Activated T-cell treated with anti-CD3 and anti-CD28 coated beads, Interleukin-2, amount 50 U/mL, for 1 hour (primary cell): ENCODE data around the gene B9D1.

Experiments
- DNase-seq: peaks from one replicate; pipeline ENCODE4 v3.0.0-alpha.2; 2020

The B9D1 gene

DNA sequence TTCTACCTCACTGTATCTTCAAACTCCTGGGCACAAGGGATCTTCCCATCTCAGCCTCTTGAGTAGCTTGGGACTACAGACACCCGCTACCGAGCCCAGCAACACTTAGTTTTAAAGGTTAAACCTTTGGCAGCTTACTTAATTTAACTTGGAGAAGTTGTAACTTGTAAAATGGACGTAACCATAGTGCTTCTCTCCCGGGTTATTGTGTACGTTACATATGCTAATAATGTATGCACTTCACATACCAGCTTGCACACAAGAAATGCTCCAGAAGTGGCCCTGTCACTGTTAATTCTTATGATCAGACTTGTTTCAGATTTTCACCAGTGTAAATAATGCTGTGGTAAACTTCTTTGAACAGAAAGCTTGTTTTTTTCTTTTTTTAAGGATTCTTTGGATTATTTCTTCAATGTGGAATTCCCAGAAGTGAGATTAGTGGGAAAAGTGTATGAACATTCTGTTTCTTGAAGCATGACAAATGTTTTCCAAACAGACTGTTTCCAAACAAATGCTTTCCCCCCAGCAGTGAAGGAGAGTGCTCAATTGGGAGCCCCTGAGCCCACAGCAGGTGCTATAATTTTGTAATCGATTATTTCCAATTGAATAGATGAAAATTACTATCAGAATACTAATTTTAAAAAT is 63.8 kb downstream of the B9D1 start:
- DNase-seq = no peak

DNA sequence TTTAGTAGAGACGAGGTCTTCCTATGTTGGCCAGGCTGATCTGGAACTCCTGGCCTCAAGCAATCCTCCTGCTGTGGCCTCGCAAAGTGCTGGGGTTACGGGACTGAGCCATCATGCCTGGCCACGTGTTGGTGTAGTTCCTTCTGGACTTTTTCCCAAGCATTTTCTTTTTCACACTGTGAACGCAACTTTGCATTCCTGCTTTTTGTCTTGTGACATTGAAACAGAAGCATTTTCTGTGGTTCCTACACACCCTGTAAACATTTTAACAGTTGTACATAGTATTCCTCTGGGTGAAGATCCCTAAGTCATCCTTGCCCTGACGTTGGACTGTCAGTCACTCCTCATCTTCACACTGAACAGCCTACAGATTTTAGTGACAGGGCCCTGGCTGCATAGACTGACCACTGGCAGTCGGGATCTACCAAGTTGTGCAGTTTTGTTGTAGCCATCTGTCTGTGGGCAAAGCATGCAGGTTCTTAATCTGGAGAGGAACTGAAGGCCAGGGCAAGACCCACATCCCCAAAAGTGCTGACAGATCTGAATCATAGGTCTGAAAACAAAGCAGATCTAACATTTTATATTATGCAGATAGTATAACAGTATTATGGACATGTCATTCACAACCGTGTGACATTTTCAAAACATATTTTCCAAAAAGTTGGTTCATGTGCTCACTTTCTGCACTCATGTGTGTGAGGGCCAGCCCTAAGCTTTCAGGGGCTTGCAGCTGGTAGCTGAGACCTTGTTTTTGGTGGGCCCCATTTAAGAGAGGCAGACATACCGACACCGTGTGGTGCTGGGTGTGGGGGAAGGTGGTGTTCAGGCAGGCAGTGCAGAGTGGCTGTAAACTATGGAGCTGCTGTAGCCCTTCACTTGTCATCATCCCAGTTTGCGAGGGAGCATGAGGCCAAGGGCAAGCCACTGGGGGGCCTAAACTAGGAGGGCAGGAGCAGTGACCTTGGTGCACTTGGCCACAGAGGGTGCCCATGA is 65.4 kb downstream of the B9D1 start:
- DNase-seq = no peak

DNA sequence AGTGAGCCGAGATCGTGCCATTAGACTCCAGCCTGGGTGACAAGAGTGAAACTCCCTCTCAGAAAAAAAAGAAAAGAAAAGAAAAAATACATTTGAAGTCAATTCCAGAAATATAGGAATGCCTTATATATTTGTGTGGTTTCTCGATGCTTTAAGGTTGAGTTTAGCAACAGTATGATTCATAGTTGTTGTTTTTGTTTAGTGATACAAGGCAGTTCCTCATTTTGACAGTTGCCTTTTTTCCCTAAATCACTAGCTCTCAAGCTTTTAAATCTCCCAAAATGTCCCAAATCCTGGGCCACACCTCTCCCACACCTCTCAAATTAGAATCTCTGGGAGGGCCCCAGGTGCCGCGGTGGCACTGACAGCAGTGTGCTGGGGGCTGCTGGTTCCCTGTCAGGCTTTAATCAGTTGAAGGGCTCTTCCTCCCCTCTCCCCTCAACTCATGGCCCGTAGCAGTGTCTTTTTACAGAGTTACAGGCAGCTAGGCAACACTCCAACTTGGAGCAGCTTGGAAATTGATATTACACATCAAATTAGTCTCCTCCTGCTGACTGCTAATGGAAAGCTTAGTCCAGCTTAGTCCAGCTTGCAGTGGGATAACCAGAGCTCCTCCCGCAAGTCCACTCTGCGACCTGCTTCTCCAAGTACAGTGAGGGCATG is 66.9 kb downstream of the B9D1 start:
- no peak for DNase-seq

DNA sequence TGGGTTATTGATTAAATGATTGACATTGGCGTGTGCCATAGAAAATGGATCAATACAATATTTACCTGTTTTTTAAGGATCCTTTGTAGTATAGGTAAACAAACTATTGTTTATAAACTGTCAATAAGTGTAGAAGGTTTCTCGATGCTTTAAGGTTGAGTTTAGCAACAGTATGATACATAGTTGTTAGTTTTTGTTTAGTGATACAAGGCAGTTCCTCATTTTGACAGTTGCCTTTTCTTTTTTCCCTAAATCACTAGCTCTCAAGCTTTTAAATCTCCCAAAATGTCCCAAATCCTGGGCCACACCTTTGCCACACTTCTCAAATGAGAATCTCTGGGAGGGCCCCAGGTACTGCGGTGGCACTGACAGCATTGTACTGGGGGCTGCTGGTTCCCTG is 68.1 kb downstream of the B9D1 start:
- no peak for DNase-seq
